HG03135 (cell line): ENCODE results near the gene GPR3.

Experiments
- ATAC-seq: cut with Tn5 transposase; IDR thresholded peaks from one replicate; pipeline ENCODE4 v1.9.1; 2021; ENCODE audit warnings: mild to moderate bottlenecking, moderate library complexity; ENCODE audit not compliant: unreplicated experiment

The GPR3 gene

GRCh38 chr1:27392096-27392777, at the start of gene GPR3:
GPR3 (plus strand) TSS chr1:27392622; CDS start chr1:27393799, 1,177 bp downstream.
- peak; percentile 78 for ATAC-seq

- no peak for ATAC-seq
Observed at GRCh38 chr1:27342778-27343638, 49.4 kb upstream of the GPR3 start.

GRCh38 chr1:27343639-27344025, 48.8 kb upstream of the GPR3 start:
- ATAC-seq, result no peak

GRCh38 chr1:27345272-27345671, 47.1 kb upstream of the GPR3 start:
- ATAC-seq, result no peak

GRCh38 chr1:27346357-27346756, 46.1 kb upstream of the GPR3 start:
- no peak for ATAC-seq

GRCh38 chr1:27346991-27347624, 45.3 kb upstream of the GPR3 start:
- no peak for ATAC-seq

- no peak for ATAC-seq
Observed at GRCh38 chr1:27348861-27349783, 43.3 kb upstream of the GPR3 start.

GRCh38 chr1:27349784-27350662, 42.4 kb upstream of the GPR3 start:
- no peak for ATAC-seq

GRCh38 chr1:27350663-27351540, 41.5 kb upstream of the GPR3 start:
- ATAC-seq, result no peak

- ATAC-seq, result no peak
Observed at GRCh38 chr1:27351541-27352107, 40.8 kb upstream of the GPR3 start.

- no peak for ATAC-seq
Observed at GRCh38 chr1:27353166-27353565, 39.3 kb upstream of the GPR3 start.

GRCh38 chr1:27353629-27354028, 38.8 kb upstream of the GPR3 start:
- no peak for ATAC-seq

GRCh38 chr1:27355683-27356082, 36.7 kb upstream of the GPR3 start:
- ATAC-seq, result no peak

GRCh38 chr1:27356277-27356618, 36.2 kb upstream of the GPR3 start:
- ATAC-seq, result no peak

GRCh38 chr1:27356619-27357280, 35.7 kb upstream of the GPR3 start:
- ATAC-seq, result no peak

GRCh38 chr1:27357281-27358037, 35.0 kb upstream of the GPR3 start:
- peak; percentile 53 for ATAC-seq
